A549 (cell line): ENCODE measurements around the gene STOX2.

Experiments used
- CEBPB ChIP-seq, 2 experiments: fragments of >200 bp in 1 of 2; sonication (Bioruptor Twin) in 1 of 2; formaldehyde crosslinking in 1 of 2; IDR thresholded peaks; 2 replicates each; pipeline ENCODE4 v1.6.1; 2012 to 2016
- GATA3 ChIP-seq: IDR thresholded peaks from 2 replicates; pipeline ENCODE4 v1.6.1; 2012; ENCODE audit warnings: borderline replicate concordance
- HDAC2 ChIP-seq: fragments of 200-600 bp; sonication (generic); IDR thresholded peaks from 2 replicates; pipeline ENCODE4 v1.6.1; 2016
- POLR2AphosphoS2 ChIP-seq: conservative IDR thresholded peaks from 2 replicates; pipeline ENCODE4 v1.6.1; 2012; ENCODE audit warnings: low read length, improper control_type of control experiment, inconsistent platforms
- ZFP36 ChIP-seq: fragments of 450-650 bp; IDR thresholded peaks from 2 replicates; pipeline ENCODE4 v1.6.1; 2014; ENCODE audit warnings: borderline replicate concordance; ENCODE audit not compliant: partially characterized antibody
- TF ChIP-seq, protein P1 (sequence below): fragments of >200 bp; sonication (Bioruptor Twin); formaldehyde crosslinking; IDR thresholded peaks from 3 replicates; pipeline ENCODE4 v1.5.1; 2016
- TF ChIP-seq, protein P2 (sequence below): fragments of 150-350 bp; IDR thresholded peaks from 2 replicates; pipeline ENCODE4 v1.6.1; 2014; ENCODE audit warnings: low read depth, mild to moderate bottlenecking, low read length
- TF ChIP-seq, protein P3 (sequence below): fragments of 450-650 bp; IDR thresholded peaks from 2 replicates; pipeline ENCODE4 v1.6.1; 2014; ENCODE audit warnings: antibody characterized with exemption
- TF ChIP-seq, protein P4 (sequence below): IDR thresholded peaks from 2 replicates; pipeline ENCODE4 v1.6.1; 2012
- TF ChIP-seq, protein P5 (sequence below): fragments of 200-600 bp; sonication (generic); IDR thresholded peaks from 2 replicates; pipeline ENCODE4 v1.6.1; 2016; ENCODE audit warnings: antibody characterized with exemption, mild to moderate bottlenecking, moderate library complexity

DNA sequence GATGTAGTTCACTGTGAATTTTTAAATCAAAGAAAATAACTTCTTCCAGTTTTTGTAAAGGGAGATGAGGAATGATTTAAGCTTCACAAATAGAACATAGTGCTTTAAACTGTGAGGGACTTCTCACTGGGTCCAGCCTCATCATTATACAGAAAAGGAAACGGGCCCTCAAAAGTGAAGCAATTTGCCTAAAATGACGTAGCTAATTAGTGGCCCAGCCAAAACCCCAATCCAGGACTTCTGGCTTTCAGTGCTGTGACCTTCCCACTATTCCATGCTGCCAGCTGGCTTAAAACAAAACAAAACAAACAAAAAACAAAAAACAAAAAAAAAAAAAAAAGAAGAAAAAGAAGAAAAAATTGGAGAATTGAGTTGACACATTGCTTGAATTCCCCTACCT lies 45.0 kb upstream of the STOX2 start:
- TF ChIP-seq, protein P1, sequence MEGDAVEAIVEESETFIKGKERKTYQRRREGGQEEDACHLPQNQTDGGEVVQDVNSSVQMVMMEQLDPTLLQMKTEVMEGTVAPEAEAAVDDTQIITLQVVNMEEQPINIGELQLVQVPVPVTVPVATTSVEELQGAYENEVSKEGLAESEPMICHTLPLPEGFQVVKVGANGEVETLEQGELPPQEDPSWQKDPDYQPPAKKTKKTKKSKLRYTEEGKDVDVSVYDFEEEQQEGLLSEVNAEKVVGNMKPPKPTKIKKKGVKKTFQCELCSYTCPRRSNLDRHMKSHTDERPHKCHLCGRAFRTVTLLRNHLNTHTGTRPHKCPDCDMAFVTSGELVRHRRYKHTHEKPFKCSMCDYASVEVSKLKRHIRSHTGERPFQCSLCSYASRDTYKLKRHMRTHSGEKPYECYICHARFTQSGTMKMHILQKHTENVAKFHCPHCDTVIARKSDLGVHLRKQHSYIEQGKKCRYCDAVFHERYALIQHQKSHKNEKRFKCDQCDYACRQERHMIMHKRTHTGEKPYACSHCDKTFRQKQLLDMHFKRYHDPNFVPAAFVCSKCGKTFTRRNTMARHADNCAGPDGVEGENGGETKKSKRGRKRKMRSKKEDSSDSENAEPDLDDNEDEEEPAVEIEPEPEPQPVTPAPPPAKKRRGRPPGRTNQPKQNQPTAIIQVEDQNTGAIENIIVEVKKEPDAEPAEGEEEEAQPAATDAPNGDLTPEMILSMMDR = no peak
- TF ChIP-seq CEBPB (IDR thresholded peaks at IDR 0.05) = no peak
- no peak for TF ChIP-seq POLR2AphosphoS2
- no peak for TF ChIP-seq HDAC2
- TF ChIP-seq, protein P2, sequence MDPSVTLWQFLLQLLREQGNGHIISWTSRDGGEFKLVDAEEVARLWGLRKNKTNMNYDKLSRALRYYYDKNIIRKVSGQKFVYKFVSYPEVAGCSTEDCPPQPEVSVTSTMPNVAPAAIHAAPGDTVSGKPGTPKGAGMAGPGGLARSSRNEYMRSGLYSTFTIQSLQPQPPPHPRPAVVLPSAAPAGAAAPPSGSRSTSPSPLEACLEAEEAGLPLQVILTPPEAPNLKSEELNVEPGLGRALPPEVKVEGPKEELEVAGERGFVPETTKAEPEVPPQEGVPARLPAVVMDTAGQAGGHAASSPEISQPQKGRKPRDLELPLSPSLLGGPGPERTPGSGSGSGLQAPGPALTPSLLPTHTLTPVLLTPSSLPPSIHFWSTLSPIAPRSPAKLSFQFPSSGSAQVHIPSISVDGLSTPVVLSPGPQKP = no peak
- TF ChIP-seq, protein P3, sequence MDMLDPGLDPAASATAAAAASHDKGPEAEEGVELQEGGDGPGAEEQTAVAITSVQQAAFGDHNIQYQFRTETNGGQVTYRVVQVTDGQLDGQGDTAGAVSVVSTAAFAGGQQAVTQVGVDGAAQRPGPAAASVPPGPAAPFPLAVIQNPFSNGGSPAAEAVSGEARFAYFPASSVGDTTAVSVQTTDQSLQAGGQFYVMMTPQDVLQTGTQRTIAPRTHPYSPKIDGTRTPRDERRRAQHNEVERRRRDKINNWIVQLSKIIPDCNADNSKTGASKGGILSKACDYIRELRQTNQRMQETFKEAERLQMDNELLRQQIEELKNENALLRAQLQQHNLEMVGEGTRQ = no peak
- TF ChIP-seq, protein P4, sequence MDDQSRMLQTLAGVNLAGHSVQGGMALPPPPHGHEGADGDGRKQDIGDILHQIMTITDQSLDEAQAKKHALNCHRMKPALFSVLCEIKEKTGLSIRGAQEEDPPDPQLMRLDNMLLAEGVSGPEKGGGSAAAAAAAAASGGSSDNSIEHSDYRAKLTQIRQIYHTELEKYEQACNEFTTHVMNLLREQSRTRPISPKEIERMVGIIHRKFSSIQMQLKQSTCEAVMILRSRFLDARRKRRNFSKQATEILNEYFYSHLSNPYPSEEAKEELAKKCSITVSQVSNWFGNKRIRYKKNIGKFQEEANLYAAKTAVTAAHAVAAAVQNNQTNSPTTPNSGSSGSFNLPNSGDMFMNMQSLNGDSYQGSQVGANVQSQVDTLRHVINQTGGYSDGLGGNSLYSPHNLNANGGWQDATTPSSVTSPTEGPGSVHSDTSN = no peak
- TF ChIP-seq, protein P5, sequence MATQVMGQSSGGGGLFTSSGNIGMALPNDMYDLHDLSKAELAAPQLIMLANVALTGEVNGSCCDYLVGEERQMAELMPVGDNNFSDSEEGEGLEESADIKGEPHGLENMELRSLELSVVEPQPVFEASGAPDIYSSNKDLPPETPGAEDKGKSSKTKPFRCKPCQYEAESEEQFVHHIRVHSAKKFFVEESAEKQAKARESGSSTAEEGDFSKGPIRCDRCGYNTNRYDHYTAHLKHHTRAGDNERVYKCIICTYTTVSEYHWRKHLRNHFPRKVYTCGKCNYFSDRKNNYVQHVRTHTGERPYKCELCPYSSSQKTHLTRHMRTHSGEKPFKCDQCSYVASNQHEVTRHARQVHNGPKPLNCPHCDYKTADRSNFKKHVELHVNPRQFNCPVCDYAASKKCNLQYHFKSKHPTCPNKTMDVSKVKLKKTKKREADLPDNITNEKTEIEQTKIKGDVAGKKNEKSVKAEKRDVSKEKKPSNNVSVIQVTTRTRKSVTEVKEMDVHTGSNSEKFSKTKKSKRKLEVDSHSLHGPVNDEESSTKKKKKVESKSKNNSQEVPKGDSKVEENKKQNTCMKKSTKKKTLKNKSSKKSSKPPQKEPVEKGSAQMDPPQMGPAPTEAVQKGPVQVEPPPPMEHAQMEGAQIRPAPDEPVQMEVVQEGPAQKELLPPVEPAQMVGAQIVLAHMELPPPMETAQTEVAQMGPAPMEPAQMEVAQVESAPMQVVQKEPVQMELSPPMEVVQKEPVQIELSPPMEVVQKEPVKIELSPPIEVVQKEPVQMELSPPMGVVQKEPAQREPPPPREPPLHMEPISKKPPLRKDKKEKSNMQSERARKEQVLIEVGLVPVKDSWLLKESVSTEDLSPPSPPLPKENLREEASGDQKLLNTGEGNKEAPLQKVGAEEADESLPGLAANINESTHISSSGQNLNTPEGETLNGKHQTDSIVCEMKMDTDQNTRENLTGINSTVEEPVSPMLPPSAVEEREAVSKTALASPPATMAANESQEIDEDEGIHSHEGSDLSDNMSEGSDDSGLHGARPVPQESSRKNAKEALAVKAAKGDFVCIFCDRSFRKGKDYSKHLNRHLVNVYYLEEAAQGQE = no peak
- TF ChIP-seq GATA3 = no peak
- TF ChIP-seq ZFP36 = no peak
